ENCODE results near the gene KIF25.
"Not testable (repeated sequence)": the region's sequence is repeated elsewhere in the genome, so short reads cannot be mapped to it uniquely, and the experiment has no call there.

The KIF25 gene

DNA sequence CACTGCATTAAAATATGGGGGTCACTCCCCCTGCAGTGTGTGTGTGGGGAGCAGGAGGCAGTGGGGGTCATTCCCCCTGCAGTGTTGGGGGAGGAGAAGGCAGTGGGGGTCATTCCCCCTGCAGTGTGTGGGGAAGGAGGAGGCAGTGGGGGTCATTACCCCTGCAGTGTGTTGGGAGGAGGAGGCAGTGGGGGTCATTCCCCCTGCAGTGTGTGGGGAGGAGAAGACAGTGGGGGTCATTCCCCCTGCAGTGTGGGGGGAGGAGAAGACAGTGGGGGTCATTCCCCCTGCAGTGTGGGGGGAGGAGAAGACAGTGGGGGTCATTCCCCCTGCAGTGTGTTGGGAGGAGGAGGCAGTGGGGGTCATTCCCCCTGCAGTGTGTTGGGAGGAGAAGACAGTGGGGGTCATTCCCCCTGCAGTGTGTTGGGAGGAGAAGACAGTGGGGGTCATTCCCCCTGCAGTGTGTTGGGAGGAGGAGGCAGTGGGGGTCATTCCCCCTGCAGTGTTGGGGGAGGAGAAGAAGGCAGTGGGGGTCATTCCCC is 21.3 kb upstream of the KIF25 start:
- DNase-seq: not testable (repeated sequence)

DNA sequence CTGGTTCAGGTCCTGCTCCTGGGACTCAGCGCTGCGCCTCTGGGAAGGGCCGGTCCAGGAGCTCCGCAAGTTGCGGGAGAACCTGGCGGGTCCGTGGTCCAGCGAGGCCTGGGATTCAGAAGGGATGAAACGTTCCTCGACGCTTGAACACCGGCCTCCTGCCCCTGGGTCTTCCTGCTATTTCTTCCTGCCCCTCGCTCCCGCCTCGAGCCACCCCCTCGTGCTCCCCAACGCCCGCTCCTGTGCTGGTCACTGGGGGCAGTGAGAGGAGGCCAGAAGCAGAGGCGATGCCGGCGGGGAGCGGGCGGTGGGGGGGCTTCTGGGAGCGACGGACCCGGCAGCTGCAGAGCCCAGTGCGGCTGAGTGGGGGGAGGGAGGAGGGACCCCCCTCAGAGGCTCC is 20.8 kb upstream of the KIF25 start:
- no peak for DNase-seq

DNA sequence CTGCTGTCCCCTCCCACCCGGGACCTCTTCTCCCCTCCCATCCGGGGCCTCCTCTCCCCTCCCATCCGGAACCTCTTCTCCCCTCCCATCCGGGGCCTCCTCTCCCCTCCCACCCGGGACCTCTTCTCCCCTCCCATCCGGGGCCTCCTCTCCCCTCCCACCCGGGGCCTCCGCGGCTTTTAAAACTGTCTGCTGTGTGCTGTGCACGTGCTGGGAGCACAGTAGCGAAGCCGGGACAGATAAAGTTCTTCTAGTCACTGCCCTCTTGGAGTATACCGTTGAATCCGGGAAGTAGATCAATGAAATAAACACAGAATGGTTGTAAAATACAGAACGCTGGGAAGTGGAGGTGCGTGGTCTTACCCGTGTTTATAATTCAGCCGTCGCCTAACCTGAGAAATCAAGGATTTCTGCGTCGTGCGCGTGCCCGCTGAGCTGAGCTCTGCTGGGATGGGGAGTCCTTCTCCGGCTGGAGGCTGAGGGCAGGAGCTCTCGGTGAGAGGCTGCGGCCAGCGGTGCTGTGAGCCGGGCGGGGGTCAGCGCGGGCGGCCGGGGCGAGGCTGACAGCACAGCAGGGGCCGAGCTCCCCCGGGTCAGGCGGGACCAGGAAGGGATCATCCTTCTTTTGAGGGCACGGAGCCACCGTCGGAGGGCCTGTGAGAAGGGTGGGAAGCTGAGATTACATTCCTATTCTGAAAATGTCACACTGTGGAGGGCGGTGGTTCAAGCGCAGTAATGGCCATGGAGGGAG is 19.6 kb upstream of the KIF25 start:
- no peak for DNase-seq

DNA sequence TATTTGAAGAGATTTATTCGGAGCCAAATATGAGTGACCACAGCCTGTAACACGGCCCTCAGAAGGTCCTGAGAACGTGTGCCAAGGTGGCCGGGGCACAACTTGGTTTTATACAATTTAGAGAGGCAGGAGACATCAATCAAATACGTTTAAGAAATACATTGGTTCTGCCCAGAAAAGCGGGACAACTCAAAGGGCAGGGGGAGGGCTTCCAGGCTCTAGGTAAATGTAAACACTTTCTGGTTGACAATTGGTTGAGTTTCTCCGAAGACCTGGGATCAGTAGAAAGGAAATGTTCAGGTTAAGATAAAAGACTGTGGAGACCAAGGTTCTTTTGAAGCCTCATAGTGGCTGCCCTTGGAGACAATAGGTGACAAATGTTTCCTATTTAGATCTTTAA is 18.9 kb upstream of the KIF25 start:
- no peak for DNase-seq

DNA sequence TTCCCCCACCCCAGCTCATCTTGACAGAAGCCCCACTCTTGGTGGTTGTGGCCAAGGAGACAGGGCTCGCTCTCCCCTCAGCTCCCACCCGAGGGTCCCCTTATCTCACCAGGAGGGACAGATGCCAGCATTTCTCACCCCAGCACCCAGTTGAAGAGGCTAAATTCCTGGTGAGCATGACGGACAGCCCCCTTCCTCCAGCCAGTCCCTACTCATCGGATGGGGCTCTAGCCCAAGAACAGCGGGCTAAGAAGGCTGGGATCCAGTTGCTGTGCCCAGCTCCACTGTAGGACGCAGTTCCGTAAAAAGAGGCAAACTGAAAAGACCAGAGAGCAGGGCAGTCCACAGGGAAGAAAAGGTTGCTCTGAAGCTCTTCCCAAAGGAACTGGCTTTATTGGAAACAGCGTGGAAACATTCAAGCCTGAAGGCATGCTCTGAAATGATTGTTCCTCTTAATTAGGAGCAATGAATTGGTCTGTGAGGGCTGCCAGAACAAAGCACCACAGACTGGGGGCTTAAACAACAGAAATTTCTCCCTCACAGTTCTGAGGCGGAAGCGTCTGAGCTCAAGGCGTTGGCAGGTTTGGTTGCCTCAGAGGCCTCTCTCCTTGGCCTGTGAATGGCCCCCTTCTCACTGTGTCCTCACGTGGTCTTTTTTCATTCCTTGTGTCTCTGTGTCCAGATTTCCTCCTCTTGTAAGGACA is 17.9 kb upstream of the KIF25 start:
- no peak for DNase-seq

DNA sequence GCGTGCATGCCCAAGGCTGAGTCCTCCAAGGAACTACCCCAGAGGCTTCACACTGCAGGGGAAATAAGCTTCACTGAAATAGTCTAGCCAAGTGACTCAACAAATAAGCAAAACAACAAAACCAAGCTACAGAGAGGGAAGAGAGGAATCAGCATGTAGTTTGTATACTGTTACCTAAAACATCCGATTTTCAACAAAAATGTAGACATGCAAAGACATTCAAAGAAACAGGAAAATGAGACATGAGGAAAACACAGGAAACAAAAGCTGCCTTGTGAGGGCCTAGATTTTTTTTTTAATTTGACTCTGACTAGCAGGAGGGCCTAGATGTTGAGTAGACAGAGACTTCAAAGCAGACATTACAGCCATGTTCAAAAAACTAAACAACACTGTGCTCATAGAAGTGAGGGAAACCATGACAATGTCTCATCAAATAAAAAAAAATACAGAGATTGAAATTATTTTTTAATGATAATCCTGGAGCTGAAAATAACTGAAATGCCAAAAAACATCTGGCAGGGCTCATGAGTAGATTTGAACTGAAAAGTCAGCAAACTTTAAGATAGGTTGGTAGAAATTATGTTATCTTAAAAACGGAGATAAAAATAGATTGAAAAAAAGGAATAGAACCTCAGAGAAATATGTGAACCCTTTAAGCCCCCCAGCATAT is 16.4 kb upstream of the KIF25 start:
- no peak for DNase-seq

DNA sequence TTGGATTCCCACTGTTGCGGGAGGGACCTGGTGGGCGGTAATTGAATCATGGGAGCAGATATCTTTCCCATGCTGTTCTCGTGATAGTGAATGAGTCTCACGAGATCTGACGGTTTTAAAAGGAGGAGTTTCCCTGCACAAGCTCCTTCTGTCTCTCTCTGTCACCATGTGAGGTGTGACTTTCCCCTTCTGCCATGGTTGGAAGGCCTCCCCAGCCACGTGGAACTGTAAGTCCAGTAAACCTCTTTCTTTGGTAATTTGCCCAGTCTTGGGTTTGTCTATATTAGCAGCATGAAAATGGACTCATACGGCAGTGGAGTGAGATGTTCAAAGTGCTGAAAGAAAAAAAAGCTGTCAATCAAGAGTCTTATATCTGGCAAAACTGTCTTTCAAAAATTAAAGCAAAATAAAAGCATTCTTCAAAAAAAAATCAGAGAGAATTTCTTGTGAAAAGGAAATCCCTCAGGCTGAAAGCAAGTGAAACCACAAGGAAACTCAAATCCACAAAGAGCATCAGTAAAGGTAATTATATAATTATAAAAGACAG is 15.5 kb upstream of the KIF25 start:
- no peak for DNase-seq

DNA sequence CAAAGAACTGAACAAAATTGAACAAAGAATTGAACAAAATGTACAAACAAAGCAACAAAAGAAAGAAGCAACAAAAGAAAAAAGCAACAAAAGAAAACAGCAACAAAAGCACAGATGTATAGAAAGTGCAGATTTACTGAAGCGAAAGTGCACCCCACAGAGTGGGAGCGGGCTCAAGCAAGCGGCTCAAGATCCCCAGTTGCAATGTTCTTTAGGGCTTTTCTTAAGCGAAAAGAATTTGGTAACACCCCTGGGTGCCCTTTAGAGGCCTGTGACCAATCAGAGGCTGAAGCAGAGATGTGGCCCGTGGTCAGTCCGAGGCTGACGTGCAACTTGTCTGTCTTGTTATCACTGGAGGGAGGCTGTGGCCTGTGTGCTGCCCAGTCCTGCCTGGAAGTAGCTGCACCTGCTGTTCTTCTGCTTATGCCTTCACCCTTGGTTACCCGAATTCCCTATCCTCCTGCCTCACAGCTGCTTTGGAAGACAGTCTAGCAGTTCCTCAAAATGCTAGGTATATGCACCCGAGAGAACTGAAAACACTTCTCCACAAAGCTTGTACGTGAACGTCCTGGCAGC is 13.2 kb upstream of the KIF25 start:
- DNase-seq: no peak

DNA sequence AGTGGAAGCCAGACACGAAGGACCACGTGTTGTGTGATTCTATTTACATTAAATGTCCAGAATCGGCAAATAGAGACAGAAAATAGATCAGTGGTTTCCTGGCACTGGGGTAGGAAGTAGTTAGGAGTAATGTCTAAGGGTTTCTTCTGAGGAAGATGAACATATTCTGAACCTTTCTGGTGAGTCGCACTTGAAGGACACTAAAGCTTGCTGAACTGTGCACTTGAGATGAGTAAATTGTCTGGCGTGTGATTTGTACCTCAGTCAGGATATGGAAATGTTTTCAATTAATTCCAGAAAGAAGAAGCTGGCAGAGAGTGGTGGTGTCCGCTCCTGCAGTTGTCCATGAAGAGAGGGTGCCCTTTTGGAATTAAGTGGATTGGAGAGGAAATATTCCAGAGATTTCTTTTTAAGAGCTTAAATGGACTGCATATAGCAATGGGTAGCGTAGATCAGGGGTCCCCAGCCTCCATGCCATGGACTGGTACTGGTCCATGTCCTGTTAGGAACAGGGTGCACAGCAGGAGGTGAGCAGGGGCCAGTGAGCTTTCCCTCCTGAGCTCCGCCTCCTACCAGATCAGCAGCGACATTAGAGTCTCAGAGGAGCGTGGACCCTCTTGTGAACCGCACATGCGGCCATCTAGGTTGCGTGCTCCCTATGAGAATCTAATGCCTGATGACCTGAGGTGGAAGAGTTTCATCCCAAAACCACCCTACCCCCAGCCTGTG is 12.4 kb upstream of the KIF25 start:
- DNase-seq: no peak

DNA sequence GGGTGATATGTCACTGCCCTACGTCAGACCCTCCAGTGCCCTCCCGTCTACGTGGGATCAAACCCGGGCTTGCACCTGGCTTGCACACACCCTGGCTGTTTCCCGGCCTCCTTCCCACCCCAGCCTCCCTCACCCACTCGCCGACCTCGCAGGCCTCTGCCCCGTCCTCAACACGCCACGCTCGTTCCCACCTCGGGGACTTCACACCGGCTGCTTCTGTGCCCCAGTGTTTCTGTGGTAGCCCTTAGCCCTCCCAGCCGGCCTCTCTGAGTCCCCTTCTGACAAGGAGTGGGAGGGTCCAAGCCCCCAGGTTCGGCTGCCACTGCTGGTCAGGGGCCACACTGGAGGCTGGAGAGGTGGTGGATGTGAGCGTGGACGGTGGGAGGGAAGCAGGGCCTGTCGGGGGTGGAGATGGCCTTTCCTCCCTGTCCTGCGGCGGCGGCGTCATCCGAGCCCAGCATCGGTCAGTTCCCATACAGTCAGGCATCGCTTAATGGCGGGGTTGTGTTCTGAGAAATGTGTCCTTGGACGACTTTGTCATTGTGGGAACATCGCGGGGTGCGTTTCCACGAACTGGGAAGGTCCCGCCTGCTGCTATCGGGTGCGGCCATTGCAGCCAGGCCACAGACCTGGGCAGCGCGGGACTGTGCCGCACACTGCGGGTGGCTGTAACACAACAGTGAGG is 11.4 kb upstream of the KIF25 start:
- DNase-seq: no peak

DNA sequence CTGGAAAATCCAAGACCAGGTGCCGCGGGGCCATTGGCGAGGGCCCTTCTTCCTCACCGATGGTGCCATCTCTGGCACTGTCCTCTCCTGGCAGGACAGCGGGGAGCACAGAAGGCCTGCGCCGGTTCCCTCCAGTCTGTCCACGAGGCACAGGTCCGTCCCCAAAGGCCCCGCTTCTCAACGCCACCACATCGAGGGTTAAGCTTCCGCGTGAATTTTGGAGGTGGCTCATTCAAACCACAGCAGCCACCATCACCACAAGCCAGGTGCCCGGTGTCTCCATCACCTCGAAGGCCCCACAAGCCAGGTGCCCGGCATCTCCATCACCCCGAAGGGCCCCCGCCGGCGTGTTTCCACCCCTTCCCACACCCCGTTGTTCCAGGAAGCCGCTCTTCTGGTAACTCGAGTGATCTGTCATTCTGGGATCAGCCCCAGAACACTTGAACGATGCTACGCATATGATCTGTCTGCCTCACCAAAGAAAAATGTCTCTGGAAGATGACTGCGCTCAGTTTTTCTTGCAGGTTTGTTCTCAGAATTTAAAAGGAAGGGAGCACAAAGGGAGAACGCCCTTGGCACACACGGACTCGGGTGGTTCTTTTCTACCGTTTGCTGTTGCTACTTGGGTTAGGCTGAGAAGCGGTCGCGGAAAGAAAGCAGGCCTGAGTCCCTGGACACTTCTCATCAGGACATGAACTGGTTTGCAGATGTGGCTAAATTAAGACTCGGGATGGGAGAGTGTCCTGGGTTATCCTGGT is 9.9 kb upstream of the KIF25 start:
- DNase-seq: no peak

DNA sequence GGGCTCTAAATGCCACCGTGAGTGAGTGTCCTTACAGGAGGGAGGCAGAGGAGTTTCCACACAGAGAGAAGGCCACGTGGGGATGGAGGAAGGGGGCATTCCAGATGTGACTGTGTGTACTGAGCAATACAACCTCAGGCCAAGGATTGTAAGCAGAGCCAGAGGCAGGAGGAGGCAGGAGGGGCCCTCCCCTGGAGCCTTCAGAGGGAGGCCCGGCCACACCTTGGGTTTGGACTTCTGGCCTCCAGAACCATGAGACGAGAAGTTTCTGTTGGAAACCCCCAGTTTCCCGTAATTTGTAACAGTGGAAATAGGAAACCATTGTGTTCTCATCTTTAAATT is 9.3 kb upstream of the KIF25 start:
- DNase-seq: no peak

DNA sequence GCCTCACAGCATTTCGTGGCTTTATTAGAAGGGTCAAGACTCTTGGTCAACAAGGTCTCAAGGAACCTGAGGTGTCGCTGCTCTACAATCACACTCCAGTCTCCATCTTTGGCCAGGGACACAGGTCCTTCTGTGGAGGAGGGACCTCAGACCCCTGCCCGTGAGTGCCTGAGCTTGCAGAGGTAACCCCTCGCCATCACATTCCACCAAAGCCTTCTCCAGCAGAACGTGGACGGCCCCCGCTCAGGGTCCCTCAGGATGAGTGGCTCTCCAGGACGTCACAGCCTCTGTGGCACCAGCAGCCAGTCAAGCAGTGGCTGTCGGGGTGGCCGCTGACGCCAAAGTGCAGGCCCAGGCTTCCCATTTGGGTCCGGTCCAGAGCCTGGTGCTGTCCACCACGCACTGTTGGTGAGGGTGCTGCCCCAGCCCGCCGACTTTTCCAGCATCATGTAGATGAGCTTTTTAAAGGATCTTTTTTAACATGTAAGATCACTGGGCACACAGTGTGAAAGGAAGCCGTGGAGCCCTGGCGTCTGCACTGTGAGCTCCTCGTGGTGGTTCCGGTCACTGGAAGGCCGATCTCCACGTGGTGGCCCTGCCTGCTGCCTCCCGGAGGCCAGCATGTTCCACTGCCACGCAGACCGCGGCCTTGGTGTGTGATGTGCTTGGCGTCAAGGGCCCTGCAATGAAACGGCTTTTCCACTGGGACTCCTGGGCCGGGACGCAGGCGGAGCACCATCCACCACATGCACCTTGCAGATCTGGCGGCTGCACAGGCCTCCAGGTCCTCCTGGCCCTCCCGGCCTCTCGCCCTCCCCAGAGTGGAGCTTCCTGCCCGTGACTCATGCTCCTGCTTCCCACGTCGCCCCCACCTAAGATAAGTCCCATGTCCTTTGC is 8.3 kb upstream of the KIF25 start:
- no peak for DNase-seq

DNA sequence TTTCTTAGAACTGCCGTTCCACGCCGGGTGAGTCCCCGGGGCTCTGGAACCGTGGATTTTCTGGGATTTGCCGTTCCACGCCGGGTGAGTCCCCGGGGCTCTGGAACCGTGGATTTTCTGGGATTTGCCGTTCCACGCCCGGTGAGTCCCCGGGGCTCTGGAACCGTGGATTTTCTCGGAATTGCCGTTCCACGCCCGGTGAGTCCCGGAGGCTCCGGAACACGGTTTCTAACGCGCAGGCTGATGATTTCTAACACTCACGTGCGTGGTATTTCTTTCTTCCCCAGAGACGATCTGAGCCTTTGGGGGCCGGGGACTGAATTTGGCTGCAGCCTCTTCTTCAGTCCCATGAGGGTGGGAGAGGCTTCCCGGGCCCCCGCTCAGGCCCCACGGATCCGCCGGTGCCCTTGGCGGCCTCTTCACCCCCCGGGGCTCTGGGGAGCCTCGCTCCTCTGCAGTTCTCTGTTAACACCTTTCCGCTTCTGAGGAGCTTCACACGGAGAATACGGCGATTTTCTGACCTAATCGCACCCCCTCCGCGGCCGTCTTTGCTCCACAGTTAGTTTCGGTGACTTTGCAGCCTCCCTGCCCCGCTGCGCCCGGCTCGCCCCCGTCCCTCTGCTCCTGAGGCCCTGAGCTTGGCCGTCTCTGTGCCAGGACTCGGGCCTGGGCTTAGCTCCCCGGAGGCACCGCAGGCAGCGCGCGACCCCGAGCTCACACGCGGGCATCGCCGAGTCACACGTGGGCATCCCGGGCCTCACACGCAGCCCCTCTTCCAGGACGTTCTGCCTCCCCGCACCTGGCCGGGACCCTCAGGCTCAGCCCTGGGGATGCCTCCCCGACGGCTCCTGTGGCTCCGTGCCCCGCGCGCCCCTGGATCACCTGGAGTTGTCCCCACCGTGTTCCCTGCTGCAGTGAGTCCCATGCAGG is 7.2 kb upstream of the KIF25 start:
- DNase-seq: no peak

DNA sequence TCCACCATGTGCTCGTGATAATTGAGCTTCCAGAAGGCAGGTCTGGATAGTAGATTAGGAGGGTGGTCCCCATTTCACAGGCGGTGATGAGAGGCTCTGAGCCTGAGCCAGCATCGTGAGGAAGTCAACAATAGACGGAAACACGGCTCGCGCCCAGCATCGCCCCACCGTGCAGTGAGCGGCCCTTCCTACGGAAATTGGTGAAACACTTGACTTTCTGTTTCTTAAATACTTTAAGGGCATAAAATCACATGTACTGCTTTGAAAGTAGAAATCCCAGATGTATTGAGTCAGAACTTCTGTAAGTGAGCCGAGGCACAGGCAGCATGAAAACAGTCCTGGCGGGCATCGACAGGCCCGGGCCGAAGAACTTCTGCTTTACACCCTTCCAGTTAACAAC is 4.3 kb upstream of the KIF25 start:
- no peak for DNase-seq

DNA sequence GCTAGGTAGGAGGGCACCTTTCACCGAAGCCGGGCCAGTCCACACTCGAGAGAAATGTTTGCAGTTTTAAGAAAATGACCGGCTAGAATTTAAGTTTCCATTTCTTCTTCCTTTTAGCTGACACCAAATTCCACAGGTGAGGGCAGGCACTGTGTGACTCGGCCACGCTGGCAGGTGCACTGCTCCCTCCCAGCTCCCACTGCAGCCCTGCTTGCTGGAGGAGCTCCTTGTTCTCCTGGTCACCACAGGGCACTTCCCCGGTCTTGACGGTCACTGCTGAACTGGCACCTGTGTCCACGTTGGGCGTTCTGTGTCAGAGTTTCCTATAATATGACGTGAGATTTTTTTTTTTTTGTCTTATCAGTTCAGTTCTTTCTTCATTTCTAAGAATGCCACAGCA is 3.6 kb upstream of the KIF25 start:
- no peak for DNase-seq

DNA sequence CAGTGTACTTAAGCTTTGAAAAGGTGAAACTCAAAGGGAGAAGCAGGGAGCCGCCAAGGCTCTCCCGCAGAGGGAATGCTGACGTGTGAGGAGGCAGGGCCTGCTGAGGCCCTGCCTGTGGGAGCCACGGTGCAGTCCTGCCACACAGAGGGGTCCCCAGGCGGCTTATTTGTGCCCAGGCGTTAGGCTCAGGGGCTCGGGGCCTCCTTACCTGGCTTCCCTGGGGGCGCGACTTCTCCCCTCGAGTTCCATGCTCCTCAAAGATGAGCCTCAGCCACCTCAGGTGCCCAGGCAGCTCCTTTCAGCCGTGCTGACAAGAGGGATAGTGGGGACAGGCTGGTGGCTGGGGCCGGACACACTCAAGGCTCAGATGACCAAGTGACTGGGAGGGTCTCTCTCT is 2.2 kb upstream of the KIF25 start:
- DNase-seq: no peak

DNA sequence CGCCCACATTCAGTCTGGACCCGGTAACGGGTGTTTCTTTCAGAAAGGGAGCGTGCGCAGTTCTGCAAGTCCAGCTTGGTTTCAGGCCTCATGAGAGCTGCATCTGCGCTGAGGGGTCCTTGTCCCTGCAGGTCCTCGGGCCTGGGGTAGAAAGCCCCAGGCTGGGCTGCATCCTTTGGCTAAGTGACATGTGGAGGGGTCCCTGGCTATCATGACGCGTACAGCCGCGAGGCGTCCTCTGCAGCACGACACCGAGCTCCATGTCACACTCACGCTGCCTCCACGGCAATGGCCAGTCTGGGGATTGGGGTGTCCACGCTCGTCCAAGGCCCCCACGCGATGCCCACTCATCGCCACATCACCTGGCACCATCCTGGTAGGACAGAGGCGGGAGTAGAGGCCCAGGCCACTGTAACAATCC is 1.7 kb upstream of the KIF25 start:
- DNase-seq: no peak
